Measurements from ENCODE around the gene RET.

RET gene

GRCh38 chr10:43057831-43058340 is 19.0 kb upstream of the RET start:
- DNase-seq (ENCODE audit: low read depth): no peak
- no peak overlapping the region for H3K4me3 ChIP-seq (ENCODE audit: low read depth, low read length)
- no peak for TF ChIP-seq CTCF (IDR thresholded peaks at IDR 0.05; ENCODE audit: low read depth, low read length, missing control alignments)

- TF ChIP-seq CTCF (IDR thresholded peaks at IDR 0.05; ENCODE audit: low read depth, low read length, missing control alignments): no peak
- no peak overlapping the region for H3K4me3 ChIP-seq (ENCODE audit: low read depth, low read length)
- DNase-seq (ENCODE audit: low read depth): no peak
Observed at GRCh38 chr10:43058716-43059335, 18.0 kb upstream of the RET start.

GRCh38 chr10:43059336-43059720 is 17.5 kb upstream of the RET start:
- no peak for DNase-seq (ENCODE audit: low read depth)
- no peak overlapping the region for H3K4me3 ChIP-seq (ENCODE audit: low read depth, low read length)
- TF ChIP-seq CTCF (IDR thresholded peaks at IDR 0.05; ENCODE audit: low read depth, low read length, missing control alignments): no peak

- H3K4me3 ChIP-seq (ENCODE audit: low read depth, low read length): no peak overlapping the region
- DNase-seq (ENCODE audit: low read depth): no peak
- no peak for TF ChIP-seq CTCF (IDR thresholded peaks at IDR 0.05; ENCODE audit: low read depth, low read length, missing control alignments)
Observed at GRCh38 chr10:43059828-43060227, 17.0 kb upstream of the RET start.

GRCh38 chr10:43060291-43060690 is 16.6 kb upstream of the RET start:
- DNase-seq (ENCODE audit: low read depth): no peak
- no peak overlapping the region for H3K4me3 ChIP-seq (ENCODE audit: low read depth, low read length)
- no peak for TF ChIP-seq CTCF (IDR thresholded peaks at IDR 0.05; ENCODE audit: low read depth, low read length, missing control alignments)

GRCh38 chr10:43061331-43061730 is 15.5 kb upstream of the RET start:
- DNase-seq (ENCODE audit: low read depth): no peak
- TF ChIP-seq CTCF (IDR thresholded peaks at IDR 0.05; ENCODE audit: low read depth, low read length, missing control alignments): no peak
- no peak overlapping the region for H3K4me3 ChIP-seq (ENCODE audit: low read depth, low read length)

- DNase-seq (ENCODE audit: low read depth): no peak
- TF ChIP-seq CTCF (IDR thresholded peaks at IDR 0.05; ENCODE audit: low read depth, low read length, missing control alignments): no peak
Observed at GRCh38 chr10:43061760-43062159, 15.1 kb upstream of the RET start.

More at GRCh38 chr10:43061760-43062159, 15.1 kb upstream of the RET start:
- H3K4me3 ChIP-seq (ENCODE audit: low read depth, low read length): no peak overlapping the region

All from GM12864 (cell line).